ENCODE results near the gene CELSR3. TPM values are rescaled to one million over a fixed set of nuclear protein-coding genes. Genes with fewer than 3 reads are reported as not detected.

CELSR3 gene
- total RNA-seq, 1 experiment from 2014 or later, result 1.7 TPM

DNA sequence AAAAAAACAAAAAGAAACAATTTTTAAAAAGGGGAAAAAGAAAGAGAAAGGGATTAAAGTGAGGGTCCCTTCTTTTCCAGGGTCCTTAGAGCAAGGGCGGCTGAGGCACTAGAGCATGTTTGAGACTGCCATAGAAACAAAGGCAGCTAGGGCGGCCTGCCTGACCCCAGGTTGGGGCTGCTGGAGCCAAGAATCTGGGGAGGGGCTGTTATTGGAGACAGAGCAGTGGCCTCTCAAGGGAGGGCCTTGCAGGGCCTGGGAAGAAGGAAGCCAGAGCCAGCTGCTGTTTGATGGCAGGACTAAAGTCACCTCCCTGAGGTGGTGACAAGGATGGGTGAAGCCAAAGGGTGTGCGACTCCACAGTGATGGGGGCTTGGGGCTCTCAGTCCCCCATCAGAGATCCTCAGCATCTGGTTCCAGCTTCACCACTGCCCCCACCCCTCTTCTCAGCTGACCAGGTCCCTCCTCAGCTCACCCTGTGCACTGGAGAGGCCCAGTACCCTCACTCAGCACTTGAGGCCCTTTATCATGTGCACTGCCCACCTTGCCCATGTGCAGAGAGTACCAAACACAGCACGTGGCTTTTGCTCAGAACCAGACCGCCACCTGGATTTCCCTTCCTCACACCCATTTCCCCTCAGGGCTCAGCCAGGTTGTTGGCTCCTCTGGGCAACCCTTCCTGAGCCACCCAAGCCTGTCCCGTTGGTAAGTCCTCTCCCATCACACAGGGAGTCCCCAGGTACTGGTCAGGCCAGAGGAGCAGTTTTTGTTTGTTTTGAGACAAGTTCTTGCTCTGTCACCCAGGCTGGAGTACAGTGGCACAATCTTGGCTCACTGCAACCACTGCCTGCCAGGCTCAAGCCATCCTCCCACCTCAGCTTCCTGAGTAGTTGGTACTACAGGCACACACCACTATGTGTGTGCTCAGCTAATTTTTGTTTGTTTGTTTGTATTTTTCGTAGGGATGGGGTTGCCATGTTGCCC is 42.9 kb downstream of the CELSR3 start:
- no peaks in the 10 kb centered on the region for H3K4me1 ChIP-seq
- no peaks in the 10 kb centered on the region; the same call in none of the 2 replicates for H3K9me3 ChIP-seq (replicated peaks)
- H3K27me3 ChIP-seq, result no peaks in the 10 kb centered on the region
- H3K36me3 ChIP-seq, result no peaks in the 10 kb centered on the region
- no peak for DNase-seq
- no peak overlapping the region for H3K4me3 ChIP-seq
- no peak overlapping the region for H3K27ac ChIP-seq

DNA sequence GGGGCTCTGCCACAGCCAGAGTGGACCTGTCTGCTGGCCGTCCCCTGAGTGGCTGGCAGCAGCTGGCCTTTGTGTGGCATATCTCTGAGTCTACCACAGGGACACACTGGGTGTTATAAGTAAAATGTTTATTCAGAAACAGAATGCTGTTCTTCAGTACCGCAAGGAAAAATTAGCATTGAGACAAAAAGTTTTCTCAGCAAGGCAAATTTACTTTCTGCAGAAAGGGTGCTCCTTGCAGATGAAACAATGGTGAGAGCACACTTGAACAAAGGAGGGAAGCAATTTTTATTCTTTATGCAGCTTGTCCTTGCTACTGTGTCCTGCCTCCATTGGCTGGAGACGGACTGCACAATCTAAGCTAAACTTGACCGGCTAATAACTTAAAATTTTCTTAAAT is 45.1 kb downstream of the CELSR3 start:
- no peaks in the 10 kb centered on the region for H3K36me3 ChIP-seq
- no peaks in the 10 kb centered on the region for H3K27me3 ChIP-seq
- H3K27ac ChIP-seq, result no peak overlapping the region

DNA sequence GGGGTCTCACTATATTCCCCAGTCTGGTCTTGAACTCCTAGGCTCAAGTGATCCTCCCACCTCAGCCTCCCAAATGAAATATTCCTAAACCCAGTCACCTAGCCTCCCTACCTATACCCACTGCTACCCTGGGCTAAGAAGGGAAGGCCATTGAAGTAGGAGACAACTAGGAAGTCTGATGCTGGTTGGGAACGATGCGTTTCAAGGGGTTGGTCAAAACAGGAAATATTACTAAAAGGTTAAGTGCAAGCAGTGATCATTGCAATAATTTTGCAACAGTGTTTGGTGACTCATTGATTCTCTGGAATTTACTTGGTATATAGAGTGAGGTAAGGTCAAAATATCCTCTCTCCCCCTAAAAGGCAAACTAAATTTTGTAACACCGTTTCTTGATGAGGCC is 48.6 kb downstream of the CELSR3 start:
- Histone ChIP-seq H3K27ac (no peak overlapping the region), H3K27me3 (no peaks in the 10 kb centered on the region), H3K4me3 (no peak overlapping the region), H3K9me3 (replicated peaks) (no peaks in the 10 kb centered on the region; the same call in none of the 2 replicates), H3K36me3 (no peaks in the 10 kb centered on the region), H3K4me1 (no peaks in the 10 kb centered on the region)
- no peak for DNase-seq

More for the DNA sequence above, 45.1 kb downstream of the CELSR3 start:
- Histone ChIP-seq H3K4me3 (no peak overlapping the region), H3K4me1 (no peaks in the 10 kb centered on the region), H3K9me3 (replicated peaks) (no peaks in the 10 kb centered on the region; the same call in none of the 2 replicates)
- DNase-seq, result no peak

DNA sequence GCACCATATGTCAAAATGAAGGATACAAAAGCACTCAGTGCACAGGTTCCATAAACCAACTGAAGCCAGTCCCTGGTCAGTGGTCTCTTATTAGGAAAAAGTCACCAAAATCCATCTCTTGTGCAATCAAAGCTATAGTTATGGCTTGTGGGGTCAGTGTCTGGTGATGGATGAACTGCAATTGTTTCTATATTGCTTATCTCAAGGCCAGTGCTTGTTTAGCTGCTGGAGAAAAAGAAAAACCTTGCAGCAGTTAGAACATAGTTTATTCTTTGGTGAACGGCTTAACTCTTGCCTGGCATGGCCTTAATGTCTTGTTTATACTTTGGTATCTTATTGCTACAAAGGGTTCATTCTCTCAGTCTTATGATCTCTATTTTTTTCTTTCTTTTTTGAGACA is 50.4 kb downstream of the CELSR3 start:
- DNase-seq, result no peak
- no peaks in the 10 kb centered on the region for H3K36me3 ChIP-seq

DNA sequence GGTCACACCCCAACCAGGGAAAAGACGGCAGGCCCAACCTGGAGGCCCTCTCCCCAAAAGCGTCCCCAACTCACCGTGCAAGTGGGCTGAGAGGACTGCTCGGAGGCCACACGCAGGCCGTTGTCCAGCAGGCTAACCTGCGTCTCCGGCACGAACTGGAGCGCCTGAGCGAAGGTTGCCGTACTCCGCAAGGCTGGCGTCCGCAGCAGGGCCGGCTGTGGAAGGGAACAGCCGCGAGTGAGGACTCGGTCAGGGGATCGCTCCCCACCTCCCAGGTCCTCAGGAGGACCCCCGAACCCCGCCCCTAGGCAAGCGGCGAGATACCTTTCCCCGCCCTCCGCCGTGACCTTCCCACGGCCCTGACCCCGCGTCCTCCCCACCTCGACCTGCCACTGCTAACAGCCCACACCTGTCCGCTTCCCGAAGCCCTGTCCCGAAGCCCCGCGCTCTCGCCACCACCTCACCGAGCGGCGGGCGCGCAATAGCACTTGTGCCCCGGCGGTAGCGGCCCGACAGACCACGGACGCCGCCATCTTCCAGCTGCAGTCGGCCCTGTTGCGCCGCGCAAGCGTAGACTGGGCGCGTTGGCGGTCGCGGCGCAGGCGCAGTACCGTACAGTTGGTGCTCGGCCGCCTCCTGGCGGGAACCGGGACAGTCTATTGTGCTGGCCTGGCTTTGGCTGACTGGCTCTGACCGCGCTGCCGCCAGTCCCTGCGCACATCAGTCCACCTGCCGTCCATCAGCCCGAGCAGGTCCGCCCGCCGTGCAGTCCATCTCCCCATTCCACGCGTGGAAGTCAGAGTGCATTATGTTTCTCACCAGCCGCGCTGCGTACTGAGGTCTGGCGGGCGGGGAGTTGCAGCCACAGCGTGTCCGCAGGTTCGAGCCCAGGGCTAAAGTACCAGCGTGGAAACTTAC is 53.3 kb downstream of the CELSR3 start, which contains the start of gene UQCRC1:
UQCRC1 (minus strand) TSS at position 559 of the 918 bp plus-strand sequence; CDS start at position 533, 26 bp downstream.
- peak within 1 kb of the TSS; percentile 57 for H3K27ac ChIP-seq
- no peaks in the 10 kb centered on the region for H3K9me3 ChIP-seq (replicated peaks)
- H3K4me3 ChIP-seq, result peak within 1 kb of the TSS; percentile 81
- peaks cover 21% of the 10 kb centered on the region for H3K36me3 ChIP-seq
- DNase-seq, result peak; percentile 90 to 93
- no peaks in the 10 kb centered on the region for H3K27me3 ChIP-seq
- H3K4me1 ChIP-seq, result peaks cover 6% of the 10 kb centered on the region

More for the DNA sequence above, 50.4 kb downstream of the CELSR3 start:
- Histone ChIP-seq H3K27me3 (no peaks in the 10 kb centered on the region), H3K27ac (no peak overlapping the region), H3K4me3 (no peak overlapping the region), H3K9me3 (replicated peaks) (no peaks in the 10 kb centered on the region; the same call in none of the 2 replicates), H3K4me1 (peaks cover 6% of the 10 kb centered on the region)

DNA sequence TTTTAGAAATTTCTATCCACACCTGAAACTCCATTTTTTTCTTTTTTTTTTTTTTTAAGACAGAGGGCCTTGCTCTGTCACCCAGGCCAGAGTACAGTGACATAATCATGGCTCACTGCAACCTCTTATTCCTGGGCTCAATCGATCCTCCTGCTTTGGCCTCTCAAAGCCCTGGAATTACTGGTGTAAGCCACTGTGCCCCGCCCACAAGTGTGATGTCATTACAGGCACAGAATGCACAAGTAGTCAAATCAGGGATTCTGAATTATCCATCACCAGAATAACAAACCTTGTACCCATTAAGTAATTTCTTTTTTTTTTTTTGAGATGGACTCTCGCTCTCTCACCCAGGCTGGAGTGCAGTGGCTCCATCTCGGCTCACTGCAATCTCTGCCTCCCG is 55.2 kb downstream of the CELSR3 start:
- Histone ChIP-seq H3K4me1 (peaks cover 6% of the 10 kb centered on the region), H3K27me3 (no peaks in the 10 kb centered on the region), H3K9me3 (replicated peaks) (no peaks in the 10 kb centered on the region), H3K27ac (no peak overlapping the region), H3K4me3 (no peak overlapping the region), H3K36me3 (peaks cover 28% of the 10 kb centered on the region)
- no peak for DNase-seq

DNA sequence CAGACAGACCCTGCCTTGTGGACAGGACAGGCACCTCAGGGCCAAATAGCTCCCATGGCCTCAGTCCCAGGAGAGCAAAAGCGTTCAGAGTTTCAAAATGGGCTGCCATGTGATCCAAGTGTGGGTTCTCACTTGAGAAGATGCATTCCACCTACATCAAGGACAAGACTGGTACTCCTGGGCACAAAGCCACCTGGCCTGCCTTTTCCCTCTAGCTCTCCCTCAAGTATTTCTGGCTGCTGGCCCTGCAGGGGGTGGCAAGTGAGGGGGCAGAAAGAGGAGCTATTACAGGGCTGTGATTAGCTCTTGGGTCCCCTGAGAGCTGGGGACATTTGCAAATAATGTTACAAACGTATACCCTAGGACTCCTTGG is 61.1 kb downstream of the CELSR3 start:
- H3K4me1 ChIP-seq, result peaks cover 25% of the 10 kb centered on the region
- H3K27ac ChIP-seq, result no peak overlapping the region
- H3K4me3 ChIP-seq, result no peak overlapping the region
- no peaks in the 10 kb centered on the region for H3K9me3 ChIP-seq (replicated peaks)
- DNase-seq, result no peak
- peaks cover 49% of the 10 kb centered on the region for H3K36me3 ChIP-seq
- H3K27me3 ChIP-seq, result no peaks in the 10 kb centered on the region

DNA sequence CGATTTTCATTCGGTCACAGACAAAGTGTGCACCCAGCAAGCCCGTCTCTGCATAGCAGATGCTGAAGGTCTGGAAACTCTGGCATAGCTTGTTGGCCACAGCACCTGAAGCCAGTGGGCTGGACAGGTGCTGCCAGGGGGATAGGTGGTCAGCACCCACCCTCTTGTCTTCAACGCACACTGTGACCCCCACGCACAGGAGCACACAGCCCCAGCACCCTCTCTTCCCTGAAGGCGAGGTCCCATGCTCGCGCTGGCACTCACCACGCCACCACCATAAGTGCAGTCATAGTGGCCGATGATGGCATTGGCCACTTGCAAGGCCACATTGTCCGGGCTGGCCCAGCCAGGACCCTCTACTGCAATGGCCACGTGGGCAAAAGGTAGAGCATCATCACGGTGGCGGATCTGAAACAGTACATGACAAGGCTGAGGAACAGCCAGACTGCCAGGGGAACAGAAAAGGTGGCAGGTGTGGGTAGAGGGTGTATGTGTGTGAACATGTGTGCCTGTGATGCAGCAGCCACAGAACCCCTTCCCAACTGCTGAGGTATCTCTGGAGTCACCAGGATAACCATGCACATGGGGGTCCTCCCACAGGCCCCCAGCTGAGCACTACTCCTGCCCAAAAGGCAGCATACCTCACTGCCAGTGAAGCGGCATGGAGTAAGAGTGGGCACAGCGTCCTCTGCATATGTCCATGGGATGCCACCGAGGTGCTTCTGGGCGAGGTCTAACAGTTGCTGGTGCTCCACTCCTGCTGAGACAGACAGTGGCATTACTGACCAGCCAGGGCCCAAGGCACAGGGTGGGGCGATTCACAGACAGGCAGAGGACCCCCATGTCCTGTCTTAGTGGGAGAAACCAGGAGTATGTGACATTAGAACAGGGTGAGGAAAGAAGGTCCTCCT is 61.7 kb downstream of the CELSR3 start:
- Histone ChIP-seq H3K9me3 (replicated peaks) (no peaks in the 10 kb centered on the region), H3K36me3 (peaks cover 45% of the 10 kb centered on the region), H3K27me3 (no peaks in the 10 kb centered on the region), H3K27ac (no peak overlapping the region), H3K4me3 (no peak overlapping the region), H3K4me1 (peaks cover 31% of the 10 kb centered on the region)
- DNase-seq, result no peak

DNA sequence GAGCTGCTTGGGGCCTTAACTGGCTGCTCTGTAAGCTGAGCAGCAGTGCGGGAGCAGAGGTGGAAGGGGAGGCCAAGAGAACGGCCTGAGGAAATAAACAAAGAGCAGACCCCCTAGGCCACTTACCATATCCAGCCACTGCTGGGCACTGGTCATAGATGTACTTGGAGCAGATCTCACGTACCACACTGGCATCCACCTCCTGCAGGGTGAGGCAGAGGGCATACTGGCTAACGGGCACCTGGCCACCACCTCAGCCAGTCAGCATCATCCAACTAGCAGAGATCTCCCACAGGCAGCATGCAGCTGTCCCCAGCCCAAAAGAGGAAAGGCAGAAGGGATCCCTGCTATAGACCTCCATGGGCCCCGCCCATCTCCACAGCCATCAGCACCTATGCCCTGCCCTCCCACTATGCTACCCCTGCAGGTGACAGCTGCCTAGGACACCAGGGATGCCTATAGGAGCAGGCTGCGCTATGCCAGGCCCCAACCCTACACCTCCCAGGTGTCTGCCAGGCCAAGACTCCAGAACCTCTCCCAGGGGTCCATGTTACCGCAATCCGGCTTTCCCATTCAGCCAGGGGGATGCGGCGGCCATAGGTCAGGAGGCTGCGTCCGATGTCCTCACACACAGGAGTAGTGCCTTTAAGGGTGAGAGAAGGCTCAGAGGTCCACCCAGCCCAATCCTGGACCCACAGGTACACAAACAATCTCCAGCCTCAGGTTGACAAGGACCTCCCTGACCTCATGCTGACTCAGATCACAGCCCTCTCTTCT is 63.0 kb downstream of the CELSR3 start:
- H3K36me3 ChIP-seq, result peaks cover 32% of the 10 kb centered on the region
- no peak overlapping the region for H3K4me3 ChIP-seq
- H3K4me1 ChIP-seq, result peaks cover 40% of the 10 kb centered on the region
- no peaks in the 10 kb centered on the region for H3K9me3 ChIP-seq (replicated peaks)
- DNase-seq, result no peak
- H3K27me3 ChIP-seq, result no peaks in the 10 kb centered on the region
- no peak overlapping the region for H3K27ac ChIP-seq

DNA sequence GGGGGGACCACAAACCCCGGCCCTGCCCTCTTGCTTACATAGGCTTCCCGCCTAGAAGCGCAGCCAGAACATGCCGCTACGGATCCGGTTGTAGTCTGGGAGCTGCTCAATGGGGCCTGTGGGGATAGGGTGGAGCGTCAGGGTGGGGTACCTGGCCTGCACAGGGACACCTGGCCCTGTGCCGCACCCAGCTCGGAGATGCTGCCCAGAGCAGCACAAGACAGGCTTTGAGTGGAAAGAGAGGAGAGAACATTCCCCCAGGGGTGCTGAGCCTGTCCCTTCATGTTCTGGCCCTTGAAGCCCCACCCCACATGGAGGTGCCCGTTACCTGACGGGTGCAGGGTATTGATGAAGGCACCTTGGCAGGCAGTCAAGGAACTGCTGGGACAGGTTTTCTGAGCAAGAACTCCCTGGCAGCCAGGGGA is 63.6 kb downstream of the CELSR3 start:
- peaks cover 26% of the 10 kb centered on the region for H3K36me3 ChIP-seq
- DNase-seq, result no peak
- no peaks in the 10 kb centered on the region for H3K27me3 ChIP-seq
- no peak overlapping the region for H3K4me3 ChIP-seq
- no peaks in the 10 kb centered on the region for H3K9me3 ChIP-seq (replicated peaks)
- H3K4me1 ChIP-seq, result peaks cover 40% of the 10 kb centered on the region
- H3K27ac ChIP-seq, result no peak overlapping the region; the same call in 1 of the 2 replicates

DNA sequence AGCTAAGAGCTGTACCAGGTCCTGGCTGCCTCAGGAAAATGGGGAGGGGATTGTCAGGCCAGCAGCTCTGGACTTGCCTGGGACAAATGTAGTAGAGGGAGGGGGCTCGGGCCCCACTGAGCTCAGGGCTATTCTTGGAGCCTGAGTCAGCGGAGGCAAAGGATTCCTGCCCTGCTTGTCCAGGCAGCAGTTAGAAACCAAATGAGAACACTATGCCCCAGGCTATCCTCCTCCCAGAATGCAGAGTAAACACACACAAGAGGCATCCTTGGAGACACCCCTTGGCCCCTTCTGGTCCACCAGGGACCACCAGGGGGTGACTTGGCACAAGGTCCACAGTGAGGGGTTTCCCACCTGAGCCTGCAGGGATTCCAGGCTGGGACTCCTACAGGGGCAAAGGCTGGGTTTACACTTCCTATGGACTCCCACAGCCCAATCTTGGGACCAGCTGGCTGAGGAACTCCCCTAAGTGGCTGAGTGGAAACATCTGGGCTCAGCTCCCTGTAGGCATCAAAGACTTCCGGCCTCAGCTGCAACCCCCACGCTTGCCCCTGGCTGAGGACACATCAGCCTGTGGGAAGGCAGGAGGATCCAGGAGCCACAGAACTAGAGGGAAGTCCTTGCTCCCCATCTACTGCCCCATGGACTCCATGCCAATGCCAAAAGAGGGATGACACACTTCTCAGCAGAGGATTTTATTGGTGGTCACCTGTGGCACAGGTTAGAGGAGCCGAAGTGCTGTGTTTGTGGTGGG is 64.2 kb downstream of the CELSR3 start:
- DNase-seq, result peak; percentile 63 to 70
- peaks cover 22% of the 10 kb centered on the region for H3K36me3 ChIP-seq
- H3K27me3 ChIP-seq, result no peaks in the 10 kb centered on the region
- H3K9me3 ChIP-seq (replicated peaks), result no peaks in the 10 kb centered on the region
- H3K4me1 ChIP-seq, result peaks cover 40% of the 10 kb centered on the region
- H3K27ac ChIP-seq, result peak overlapping the region; percentile 44
- H3K4me3 ChIP-seq, result no peak overlapping the region

DNA sequence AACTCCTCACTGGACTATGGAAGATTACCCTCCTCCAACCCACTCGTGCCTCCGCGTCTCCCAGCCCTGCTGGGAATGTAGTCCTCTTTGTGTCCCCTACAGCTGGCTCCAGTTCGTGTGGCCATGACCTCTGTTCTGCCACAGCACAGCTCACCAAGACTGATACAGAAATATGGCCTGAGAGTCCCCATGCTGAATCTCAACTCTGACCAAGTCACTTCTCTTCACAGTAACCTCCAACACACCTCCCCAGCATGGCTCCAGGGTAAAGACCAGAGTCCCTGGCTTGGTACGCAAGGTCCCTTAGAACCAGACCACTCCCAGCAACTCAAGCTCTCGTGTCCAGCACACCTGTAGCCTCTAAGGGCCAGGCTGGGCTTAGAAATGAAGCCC is 65.3 kb downstream of the CELSR3 start:
- Histone ChIP-seq H3K4me3 (no peak overlapping the region), H3K4me1 (peaks cover 40% of the 10 kb centered on the region), H3K9me3 (replicated peaks) (no peaks in the 10 kb centered on the region), H3K36me3 (peaks cover 22% of the 10 kb centered on the region), H3K27ac (no peak overlapping the region), H3K27me3 (no peaks in the 10 kb centered on the region)
- DNase-seq, result no peak

Data from SJCRH30 (cell line).